MM.1S (cell line): ENCODE results near the gene SON.
"Not testable (repeated sequence)": the region's sequence is repeated elsewhere in the genome, so short reads cannot be mapped to it uniquely, and the experiment has no call there.

ENCODE experiments used
- EZH2phosphoT487 ChIP-seq: fragments of 300-600 bp; sonication (generic); IDR thresholded peaks from 2 replicates; pipeline ENCODE4 v1.6.1; 2018; ENCODE audit warnings: antibody characterized with exemption, low read length
- TF ChIP-seq, protein P1 (sequence below): fragments of 300-600 bp; sonication (generic); IDR thresholded peaks from 2 replicates; pipeline ENCODE4 v1.5.1; 2016; ENCODE audit warnings: antibody characterized with exemption, low read length, mixed read lengths

DNA sequence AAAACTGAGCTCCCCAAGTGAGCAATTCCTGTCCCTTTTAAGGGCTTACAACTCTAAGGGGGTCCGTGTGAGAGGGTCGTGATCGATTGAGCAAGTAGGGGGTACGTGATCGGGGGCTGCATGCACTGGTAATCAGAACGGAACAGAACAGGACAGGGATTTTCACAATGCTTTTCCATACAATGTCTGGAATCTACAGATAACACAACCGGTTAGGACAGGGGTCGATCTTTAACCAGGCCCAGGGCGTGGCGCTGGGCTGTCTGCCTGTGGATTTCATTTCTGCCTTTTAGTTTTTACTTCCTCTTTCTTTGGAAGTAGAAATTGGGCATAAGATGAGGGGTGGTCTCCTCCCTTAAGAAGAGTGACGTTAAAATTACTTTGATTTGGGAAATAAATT is 74.7 kb downstream of the SON start:
- TF ChIP-seq, protein P1, sequence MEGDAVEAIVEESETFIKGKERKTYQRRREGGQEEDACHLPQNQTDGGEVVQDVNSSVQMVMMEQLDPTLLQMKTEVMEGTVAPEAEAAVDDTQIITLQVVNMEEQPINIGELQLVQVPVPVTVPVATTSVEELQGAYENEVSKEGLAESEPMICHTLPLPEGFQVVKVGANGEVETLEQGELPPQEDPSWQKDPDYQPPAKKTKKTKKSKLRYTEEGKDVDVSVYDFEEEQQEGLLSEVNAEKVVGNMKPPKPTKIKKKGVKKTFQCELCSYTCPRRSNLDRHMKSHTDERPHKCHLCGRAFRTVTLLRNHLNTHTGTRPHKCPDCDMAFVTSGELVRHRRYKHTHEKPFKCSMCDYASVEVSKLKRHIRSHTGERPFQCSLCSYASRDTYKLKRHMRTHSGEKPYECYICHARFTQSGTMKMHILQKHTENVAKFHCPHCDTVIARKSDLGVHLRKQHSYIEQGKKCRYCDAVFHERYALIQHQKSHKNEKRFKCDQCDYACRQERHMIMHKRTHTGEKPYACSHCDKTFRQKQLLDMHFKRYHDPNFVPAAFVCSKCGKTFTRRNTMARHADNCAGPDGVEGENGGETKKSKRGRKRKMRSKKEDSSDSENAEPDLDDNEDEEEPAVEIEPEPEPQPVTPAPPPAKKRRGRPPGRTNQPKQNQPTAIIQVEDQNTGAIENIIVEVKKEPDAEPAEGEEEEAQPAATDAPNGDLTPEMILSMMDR, result not testable (repeated sequence)
- TF ChIP-seq EZH2phosphoT487, result not testable (repeated sequence)
